ENCODE results near the gene GFRA1. TPM values are rescaled to one million over a fixed set of nuclear protein-coding genes. Genes with fewer than 3 reads are reported as not detected.
"Not testable (repeated sequence)": the region's sequence is repeated elsewhere in the genome, so short reads cannot be mapped to it uniquely, and the experiment has no call there.

The GFRA1 gene
- polyA plus RNA-seq, 4 donors: 19.6 to 29.4 (median 24.4) TPM

GRCh38 chr10:116165941-116166340 is 107.1 kb downstream of the GFRA1 start:
- not testable (repeated sequence) for DNase-seq (ENCODE audit: low read depth in 4 of 4, low spot score in 3 of 4)

GRCh38 chr10:116164291-116164690 is 108.7 kb downstream of the GFRA1 start:
- DNase-seq (ENCODE audit: low read depth in 4 of 4, low spot score in 3 of 4): no peak

GRCh38 chr10:116163333-116164131 is 109.5 kb downstream of the GFRA1 start:
- DNase-seq (ENCODE audit: low read depth in 4 of 4, low spot score in 3 of 4): no peak

- no peak for DNase-seq (ENCODE audit: low read depth in 4 of 4, low spot score in 3 of 4)
These were observed 110.2 kb downstream of the GFRA1 start for GRCh38 chr10:116162851-116163250.

- no peak for DNase-seq (ENCODE audit: low read depth in 4 of 4, low spot score in 3 of 4)
These were observed 112.7 kb downstream of the GFRA1 start for GRCh38 chr10:116160271-116160670.

GRCh38 chr10:116159197-116159596 is 113.8 kb downstream of the GFRA1 start:
- no peak for DNase-seq (ENCODE audit: low read depth in 4 of 4, low spot score in 3 of 4)

GRCh38 chr10:116158036-116158435 is 115.0 kb downstream of the GFRA1 start:
- DNase-seq (ENCODE audit: low read depth in 4 of 4, low spot score in 3 of 4): no peak

GRCh38 chr10:116157485-116157884 is 115.5 kb downstream of the GFRA1 start:
- no peak for DNase-seq (ENCODE audit: low read depth in 4 of 4, low spot score in 3 of 4)

GRCh38 chr10:116156819-116157218 is 116.2 kb downstream of the GFRA1 start:
- DNase-seq (ENCODE audit: low read depth in 4 of 4, low spot score in 3 of 4): no peak

GRCh38 chr10:116155191-116155590 is 117.8 kb downstream of the GFRA1 start:
- DNase-seq (ENCODE audit: low read depth in 4 of 4, low spot score in 3 of 4): no peak

- no peak for DNase-seq (ENCODE audit: low read depth in 4 of 4, low spot score in 3 of 4)
These were observed 118.4 kb downstream of the GFRA1 start for GRCh38 chr10:116154651-116155050.

- no peak for DNase-seq (ENCODE audit: low read depth in 4 of 4, low spot score in 3 of 4)
These were observed 121.9 kb downstream of the GFRA1 start for GRCh38 chr10:116151076-116151475.

GRCh38 chr10:116150606-116151005 is 122.4 kb downstream of the GFRA1 start:
- DNase-seq (ENCODE audit: low read depth in 4 of 4, low spot score in 3 of 4): no peak

- no peak for DNase-seq (ENCODE audit: low read depth in 4 of 4, low spot score in 3 of 4)
These were observed 125.7 kb downstream of the GFRA1 start for GRCh38 chr10:116147147-116147905.

- DNase-seq (ENCODE audit: low read depth in 4 of 4, low spot score in 3 of 4): no peak
These were observed 126.5 kb downstream of the GFRA1 start for GRCh38 chr10:116146372-116147140.

GRCh38 chr10:116143673-116144222 is 129.3 kb downstream of the GFRA1 start:
- DNase-seq (ENCODE audit: low read depth in 4 of 4, low spot score in 3 of 4): no peak

GRCh38 chr10:116141855-116142254 is 131.2 kb downstream of the GFRA1 start:
- no peak for DNase-seq (ENCODE audit: low read depth in 4 of 4, low spot score in 3 of 4)

GRCh38 chr10:116141246-116141645 is 131.8 kb downstream of the GFRA1 start:
- DNase-seq (ENCODE audit: low read depth in 4 of 4, low spot score in 3 of 4): no peak

GRCh38 chr10:116139886-116140285 is 133.1 kb downstream of the GFRA1 start:
- no peak for DNase-seq (ENCODE audit: low read depth in 4 of 4, low spot score in 3 of 4)

- DNase-seq (ENCODE audit: low read depth in 4 of 4, low spot score in 3 of 4): no peak
These were observed 134.1 kb downstream of the GFRA1 start for GRCh38 chr10:116138897-116139296.

GRCh38 chr10:116136261-116136660 is 136.7 kb downstream of the GFRA1 start:
- no peak for DNase-seq (ENCODE audit: low read depth in 4 of 4, low spot score in 3 of 4)

Measured in right renal pelvis (tissue), 4 donors.